B cell (primary cell): Measurements from ENCODE around the gene FBXL13.

ENCODE experiments used
- EZH2 ChIP-seq: IDR thresholded peaks from 2 replicates; pipeline ENCODE4 v1.6.1; 2012; ENCODE audit warnings: borderline replicate concordance, low read depth, mild to moderate bottlenecking, moderate library complexity, low read length; ENCODE audit not compliant: insufficient read depth, poor library complexity, severe bottlenecking
- TF ChIP-seq, protein P1 (sequence below): fragments of 200-600 bp; IDR thresholded peaks from one replicate; pipeline ENCODE4 v1.8.0; 2022; ENCODE audit warnings: antibody characterized with exemption, mild to moderate bottlenecking

GRCh38 chr7:102988088-102988487, 86.5 kb downstream of the FBXL13 start:
- TF ChIP-seq, protein P1, sequence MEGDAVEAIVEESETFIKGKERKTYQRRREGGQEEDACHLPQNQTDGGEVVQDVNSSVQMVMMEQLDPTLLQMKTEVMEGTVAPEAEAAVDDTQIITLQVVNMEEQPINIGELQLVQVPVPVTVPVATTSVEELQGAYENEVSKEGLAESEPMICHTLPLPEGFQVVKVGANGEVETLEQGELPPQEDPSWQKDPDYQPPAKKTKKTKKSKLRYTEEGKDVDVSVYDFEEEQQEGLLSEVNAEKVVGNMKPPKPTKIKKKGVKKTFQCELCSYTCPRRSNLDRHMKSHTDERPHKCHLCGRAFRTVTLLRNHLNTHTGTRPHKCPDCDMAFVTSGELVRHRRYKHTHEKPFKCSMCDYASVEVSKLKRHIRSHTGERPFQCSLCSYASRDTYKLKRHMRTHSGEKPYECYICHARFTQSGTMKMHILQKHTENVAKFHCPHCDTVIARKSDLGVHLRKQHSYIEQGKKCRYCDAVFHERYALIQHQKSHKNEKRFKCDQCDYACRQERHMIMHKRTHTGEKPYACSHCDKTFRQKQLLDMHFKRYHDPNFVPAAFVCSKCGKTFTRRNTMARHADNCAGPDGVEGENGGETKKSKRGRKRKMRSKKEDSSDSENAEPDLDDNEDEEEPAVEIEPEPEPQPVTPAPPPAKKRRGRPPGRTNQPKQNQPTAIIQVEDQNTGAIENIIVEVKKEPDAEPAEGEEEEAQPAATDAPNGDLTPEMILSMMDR: no peak
- no peak for TF ChIP-seq EZH2
